Stimulated activated naive CD8-positive, alpha-beta T cell treated with anti-CD3 and anti-CD28 coated beads, Interleukin-15, Interleukin-2, amounts not matched to agents 100 ng/mL and 50 ng/mL, for 24 hours (primary cell): ENCODE measurements around the gene C4B.
"Not testable (repeated sequence)": the region's sequence is repeated elsewhere in the genome, so short reads cannot be mapped to it uniquely, and the experiment has no call there.

Source experiments
- H3K27ac Mint-ChIP-seq: one replicate; pipeline ENCODE4 v1.8.0; 2021; ENCODE audit warnings: mild to moderate bottlenecking, mixed read lengths
- H3K27me3 Mint-ChIP-seq: one replicate; pipeline ENCODE4 v1.8.0; 2021; ENCODE audit warnings: mixed read lengths
- H3K36me3 Mint-ChIP-seq: one replicate; pipeline ENCODE4 v1.8.0; 2021; ENCODE audit warnings: low read depth, mixed read lengths
- H3K4me1 Mint-ChIP-seq: one replicate; pipeline ENCODE4 v1.8.0; 2021; ENCODE audit warnings: low read depth, mixed read lengths
- H3K4me3 Mint-ChIP-seq: one replicate; pipeline ENCODE4 v1.8.0; 2021; ENCODE audit warnings: mild to moderate bottlenecking, mixed read lengths
- H3K9me3 Mint-ChIP-seq: one replicate; pipeline ENCODE4 v1.8.0; 2021; ENCODE audit warnings: mixed read lengths

The C4B gene

GRCh38 chr6:32014547-32014946 lies at the start of gene C4B:
C4B (plus strand) TSS chr6:32014795; CDS start chr6:32014846, 51 bp downstream.
- H3K9me3 Mint-ChIP-seq, H3K4me1 Mint-ChIP-seq, H3K27me3 Mint-ChIP-seq, H3K27ac Mint-ChIP-seq, H3K36me3 Mint-ChIP-seq, H3K4me3 Mint-ChIP-seq: not testable (repeated sequence)

- Mint-ChIP-seq H3K9me3 (no peaks in the 10 kb centered on the region), H3K4me3 (no peak overlapping the region), H3K27me3 (no peaks in the 10 kb centered on the region), H3K36me3 (peaks cover 62% of the 10 kb centered on the region), H3K27ac (no peak overlapping the region), H3K4me1 (peaks cover 16% of the 10 kb centered on the region)
These were observed 48.9 kb upstream of the C4B start for GRCh38 chr6:31965700-31966099.

GRCh38 chr6:31966506-31966905 lies 48.1 kb upstream of the C4B start:
- H3K4me3 Mint-ChIP-seq: no peak overlapping the region
- peaks cover 18% of the 10 kb centered on the region for H3K4me1 Mint-ChIP-seq
- no peak overlapping the region for H3K27ac Mint-ChIP-seq
- peaks cover 54% of the 10 kb centered on the region for H3K36me3 Mint-ChIP-seq
- no peaks in the 10 kb centered on the region for H3K27me3 Mint-ChIP-seq
- no peaks in the 10 kb centered on the region for H3K9me3 Mint-ChIP-seq

GRCh38 chr6:31966997-31967925 lies 47.3 kb upstream of the C4B start:
- Mint-ChIP-seq H3K36me3 (peaks cover 47% of the 10 kb centered on the region), H3K4me3 (no peak overlapping the region), H3K4me1 (peaks cover 25% of the 10 kb centered on the region), H3K27me3 (no peaks in the 10 kb centered on the region), H3K27ac (no peak overlapping the region), H3K9me3 (no peaks in the 10 kb centered on the region)

GRCh38 chr6:31967926-31968320 lies 46.7 kb upstream of the C4B start:
- peaks cover 41% of the 10 kb centered on the region for H3K36me3 Mint-ChIP-seq
- no peaks in the 10 kb centered on the region for H3K27me3 Mint-ChIP-seq
- H3K9me3 Mint-ChIP-seq: no peaks in the 10 kb centered on the region
- no peak overlapping the region for H3K4me3 Mint-ChIP-seq
- no peak overlapping the region for H3K27ac Mint-ChIP-seq
- peaks cover 30% of the 10 kb centered on the region for H3K4me1 Mint-ChIP-seq

GRCh38 chr6:31968326-31968725 lies 46.3 kb upstream of the C4B start:
- no peaks in the 10 kb centered on the region for H3K9me3 Mint-ChIP-seq
- H3K27me3 Mint-ChIP-seq: no peaks in the 10 kb centered on the region
- H3K36me3 Mint-ChIP-seq: peaks cover 40% of the 10 kb centered on the region
- H3K4me1 Mint-ChIP-seq: peaks cover 34% of the 10 kb centered on the region
- no peak overlapping the region for H3K27ac Mint-ChIP-seq
- no peak overlapping the region for H3K4me3 Mint-ChIP-seq

- H3K27me3 Mint-ChIP-seq: no peaks in the 10 kb centered on the region
- no peaks in the 10 kb centered on the region for H3K9me3 Mint-ChIP-seq
- no peak overlapping the region for H3K4me3 Mint-ChIP-seq
- H3K36me3 Mint-ChIP-seq: peaks cover 40% of the 10 kb centered on the region
- peak overlapping the region; percentile 41 for H3K27ac Mint-ChIP-seq
- H3K4me1 Mint-ChIP-seq: peaks cover 41% of the 10 kb centered on the region
These were observed 45.5 kb upstream of the C4B start for GRCh38 chr6:31968791-31969711.

GRCh38 chr6:31969712-31970603 lies 44.6 kb upstream of the C4B start:
- Mint-ChIP-seq H3K9me3 (no peaks in the 10 kb centered on the region), H3K27me3 (no peaks in the 10 kb centered on the region), H3K4me3 (peak overlapping the region; percentile 96), H3K4me1 (peaks cover 48% of the 10 kb centered on the region), H3K36me3 (peaks cover 40% of the 10 kb centered on the region), H3K27ac (peak overlapping the region; percentile 61)

GRCh38 chr6:31970604-31971271 lies 43.9 kb upstream of the C4B start:
- H3K36me3 Mint-ChIP-seq: peaks cover 33% of the 10 kb centered on the region
- peaks cover 48% of the 10 kb centered on the region for H3K4me1 Mint-ChIP-seq
- peak overlapping the region; percentile 96 for H3K4me3 Mint-ChIP-seq

GRCh38 chr6:31971279-31971992 lies 43.2 kb upstream of the C4B start:
- Mint-ChIP-seq H3K4me3 (peak overlapping the region; percentile 96), H3K9me3 (no peaks in the 10 kb centered on the region), H3K4me1 (peaks cover 48% of the 10 kb centered on the region), H3K27me3 (no peaks in the 10 kb centered on the region), H3K36me3 (peaks cover 27% of the 10 kb centered on the region), H3K27ac (peak overlapping the region; percentile 99)

More at GRCh38 chr6:31970604-31971271, 43.9 kb upstream of the C4B start:
- no peaks in the 10 kb centered on the region for H3K27me3 Mint-ChIP-seq
- no peaks in the 10 kb centered on the region for H3K9me3 Mint-ChIP-seq
- peak overlapping the region; percentile 99 for H3K27ac Mint-ChIP-seq

GRCh38 chr6:31971993-31972708 lies 42.4 kb upstream of the C4B start, which contains the start of gene DXO:
DXO (minus strand) TSS chr6:31972138; CDS start chr6:31971675, 463 bp downstream.
- Mint-ChIP-seq H3K9me3 (no peaks in the 10 kb centered on the region), H3K27me3 (no peaks in the 10 kb centered on the region), H3K4me1 (peaks cover 48% of the 10 kb centered on the region), H3K4me3 (peak within 1 kb of the TSS; percentile 96), H3K36me3 (peaks cover 25% of the 10 kb centered on the region), H3K27ac (peak within 1 kb of the TSS; percentile 99)

GRCh38 chr6:31972709-31973350 lies 41.8 kb upstream of the C4B start:
- peaks cover 22% of the 10 kb centered on the region for H3K36me3 Mint-ChIP-seq
- H3K27ac Mint-ChIP-seq: peak overlapping the region; percentile 99
- H3K4me1 Mint-ChIP-seq: peaks cover 48% of the 10 kb centered on the region

More at GRCh38 chr6:31972709-31973350, 41.8 kb upstream of the C4B start:
- Mint-ChIP-seq H3K9me3 (no peaks in the 10 kb centered on the region), H3K27me3 (no peaks in the 10 kb centered on the region), H3K4me3 (peak overlapping the region; percentile 96)
